ENCODE measurements around the gene SIPA1L2.

The SIPA1L2 gene

DNA sequence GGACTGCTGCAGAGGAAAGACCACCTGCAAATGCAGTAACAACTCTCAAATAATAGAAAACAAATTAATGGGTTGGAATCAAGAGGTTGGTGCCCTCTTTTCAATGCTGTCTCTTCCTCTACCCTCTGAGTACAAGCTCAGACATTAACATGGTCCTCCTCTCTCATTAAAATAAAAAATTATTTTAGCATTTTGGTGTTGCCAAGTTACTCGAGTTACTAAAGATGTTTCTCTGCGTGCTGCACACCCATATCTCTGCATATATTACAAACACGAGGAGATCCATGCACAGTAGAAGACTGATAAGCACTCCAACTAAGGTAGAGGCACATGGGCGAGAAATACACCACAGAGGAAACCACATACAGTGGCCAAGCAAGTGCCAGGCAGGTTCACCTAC lies 21.5 kb downstream of the SIPA1L2 start:
- TF ChIP-seq NFIC (IDR thresholded peaks at IDR 0.05) (no peak), YY1 (IDR thresholded peaks at IDR 0.05; ENCODE audit: low read depth) (no peak), FOXM1 (IDR thresholded peaks at IDR 0.05; ENCODE audit: borderline replicate concordance, low read depth) (no peak), CEBPB (IDR thresholded peaks at IDR 0.05) (no peak), RAD21 (IDR thresholded peaks at IDR 0.05; ENCODE audit: low read depth) (no peak), EGR1 (IDR thresholded peaks at IDR 0.05) (no peak), TAF1 (IDR thresholded peaks at IDR 0.05; ENCODE audit: low read depth) (no peak), TCF12 (IDR thresholded peaks at IDR 0.05; ENCODE audit: low read depth) (no peak), EP300 (IDR thresholded peaks at IDR 0.05; ENCODE audit: borderline replicate concordance) (no peak), CREB1 (IDR thresholded peaks at IDR 0.05; ENCODE audit: low read depth) (no peak), TEAD4 (IDR thresholded peaks at IDR 0.05) (no peak), ZBTB7A (IDR thresholded peaks at IDR 0.05; ENCODE audit: low read depth) (no peak)
- TF ChIP-seq, protein P1, sequence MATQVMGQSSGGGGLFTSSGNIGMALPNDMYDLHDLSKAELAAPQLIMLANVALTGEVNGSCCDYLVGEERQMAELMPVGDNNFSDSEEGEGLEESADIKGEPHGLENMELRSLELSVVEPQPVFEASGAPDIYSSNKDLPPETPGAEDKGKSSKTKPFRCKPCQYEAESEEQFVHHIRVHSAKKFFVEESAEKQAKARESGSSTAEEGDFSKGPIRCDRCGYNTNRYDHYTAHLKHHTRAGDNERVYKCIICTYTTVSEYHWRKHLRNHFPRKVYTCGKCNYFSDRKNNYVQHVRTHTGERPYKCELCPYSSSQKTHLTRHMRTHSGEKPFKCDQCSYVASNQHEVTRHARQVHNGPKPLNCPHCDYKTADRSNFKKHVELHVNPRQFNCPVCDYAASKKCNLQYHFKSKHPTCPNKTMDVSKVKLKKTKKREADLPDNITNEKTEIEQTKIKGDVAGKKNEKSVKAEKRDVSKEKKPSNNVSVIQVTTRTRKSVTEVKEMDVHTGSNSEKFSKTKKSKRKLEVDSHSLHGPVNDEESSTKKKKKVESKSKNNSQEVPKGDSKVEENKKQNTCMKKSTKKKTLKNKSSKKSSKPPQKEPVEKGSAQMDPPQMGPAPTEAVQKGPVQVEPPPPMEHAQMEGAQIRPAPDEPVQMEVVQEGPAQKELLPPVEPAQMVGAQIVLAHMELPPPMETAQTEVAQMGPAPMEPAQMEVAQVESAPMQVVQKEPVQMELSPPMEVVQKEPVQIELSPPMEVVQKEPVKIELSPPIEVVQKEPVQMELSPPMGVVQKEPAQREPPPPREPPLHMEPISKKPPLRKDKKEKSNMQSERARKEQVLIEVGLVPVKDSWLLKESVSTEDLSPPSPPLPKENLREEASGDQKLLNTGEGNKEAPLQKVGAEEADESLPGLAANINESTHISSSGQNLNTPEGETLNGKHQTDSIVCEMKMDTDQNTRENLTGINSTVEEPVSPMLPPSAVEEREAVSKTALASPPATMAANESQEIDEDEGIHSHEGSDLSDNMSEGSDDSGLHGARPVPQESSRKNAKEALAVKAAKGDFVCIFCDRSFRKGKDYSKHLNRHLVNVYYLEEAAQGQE (IDR thresholded peaks at IDR 0.05; ENCODE audit: low read depth): no peak
- TF ChIP-seq, protein P2, sequence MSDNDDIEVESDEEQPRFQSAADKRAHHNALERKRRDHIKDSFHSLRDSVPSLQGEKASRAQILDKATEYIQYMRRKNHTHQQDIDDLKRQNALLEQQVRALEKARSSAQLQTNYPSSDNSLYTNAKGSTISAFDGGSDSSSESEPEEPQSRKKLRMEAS (IDR thresholded peaks at IDR 0.05): no peak
- TF ChIP-seq, protein P3, sequence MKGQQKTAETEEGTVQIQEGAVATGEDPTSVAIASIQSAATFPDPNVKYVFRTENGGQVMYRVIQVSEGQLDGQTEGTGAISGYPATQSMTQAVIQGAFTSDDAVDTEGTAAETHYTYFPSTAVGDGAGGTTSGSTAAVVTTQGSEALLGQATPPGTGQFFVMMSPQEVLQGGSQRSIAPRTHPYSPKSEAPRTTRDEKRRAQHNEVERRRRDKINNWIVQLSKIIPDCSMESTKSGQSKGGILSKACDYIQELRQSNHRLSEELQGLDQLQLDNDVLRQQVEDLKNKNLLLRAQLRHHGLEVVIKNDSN (IDR thresholded peaks at IDR 0.05): no peak

DNA sequence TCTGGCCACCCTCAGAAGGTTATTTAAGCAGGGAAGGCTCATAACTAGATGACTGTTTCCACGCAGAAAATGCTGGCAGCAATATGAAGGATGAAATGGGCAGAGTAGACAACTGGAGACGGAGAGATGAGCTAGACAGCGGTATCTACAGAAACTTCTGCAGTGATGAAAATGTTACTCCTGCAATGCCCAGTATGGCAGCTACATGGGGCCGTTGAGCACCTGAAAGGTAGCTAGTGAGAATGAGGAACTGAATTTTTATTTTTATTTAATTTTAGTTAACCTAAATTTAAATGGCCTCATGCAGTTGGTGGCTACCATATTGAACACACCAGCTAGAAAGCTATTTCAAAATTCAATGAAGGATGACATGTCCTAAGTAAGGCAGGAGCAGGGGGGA lies 27.3 kb downstream of the SIPA1L2 start:
- TF ChIP-seq, protein P2 (IDR thresholded peaks at IDR 0.05): no peak

DNA sequence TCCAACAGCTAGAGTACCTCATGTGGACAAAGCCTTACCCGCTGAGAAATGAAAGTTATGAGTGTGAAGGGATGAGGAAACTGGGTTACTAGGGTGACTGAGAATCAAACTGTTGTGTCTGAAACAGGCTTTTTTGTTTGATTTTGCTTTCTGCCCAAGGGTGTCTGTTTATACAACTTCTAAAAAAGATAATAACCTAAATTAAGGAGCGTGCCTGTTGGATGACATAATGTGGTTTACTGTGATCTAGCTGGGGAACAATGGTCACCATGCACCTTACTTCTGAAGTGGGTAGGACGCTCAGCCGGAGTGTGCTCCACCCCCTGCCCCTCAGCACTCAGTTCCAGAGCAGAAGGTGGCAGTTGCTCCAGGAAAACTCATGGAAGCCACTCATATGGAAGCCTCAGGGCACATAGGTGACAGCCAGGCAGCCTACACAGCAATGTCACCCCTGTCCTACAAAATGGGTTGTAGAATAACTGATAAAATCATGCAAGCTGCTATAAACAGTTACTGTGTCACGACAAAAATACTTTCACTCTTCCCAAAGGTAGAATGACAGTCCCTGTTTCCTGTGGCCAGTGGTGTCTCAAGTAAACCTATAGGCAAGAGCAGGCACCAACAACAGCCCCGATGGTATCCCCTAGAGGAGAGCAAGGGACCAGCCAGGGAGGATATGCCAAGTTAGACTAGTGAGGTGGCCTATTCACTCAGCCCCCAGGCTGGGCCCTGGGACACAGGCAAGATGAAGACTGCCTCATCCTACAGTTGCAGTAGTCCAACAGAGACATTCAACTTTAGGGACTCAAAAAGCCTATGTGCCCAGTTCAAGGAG lies 29.3 kb downstream of the SIPA1L2 start:
- no peak for TF ChIP-seq FOXM1 (IDR thresholded peaks at IDR 0.05; ENCODE audit: borderline replicate concordance, low read depth)
- TF ChIP-seq TCF12 (IDR thresholded peaks at IDR 0.05; ENCODE audit: low read depth): no peak
- TF ChIP-seq TAF1 (IDR thresholded peaks at IDR 0.05; ENCODE audit: low read depth): no peak

DNA sequence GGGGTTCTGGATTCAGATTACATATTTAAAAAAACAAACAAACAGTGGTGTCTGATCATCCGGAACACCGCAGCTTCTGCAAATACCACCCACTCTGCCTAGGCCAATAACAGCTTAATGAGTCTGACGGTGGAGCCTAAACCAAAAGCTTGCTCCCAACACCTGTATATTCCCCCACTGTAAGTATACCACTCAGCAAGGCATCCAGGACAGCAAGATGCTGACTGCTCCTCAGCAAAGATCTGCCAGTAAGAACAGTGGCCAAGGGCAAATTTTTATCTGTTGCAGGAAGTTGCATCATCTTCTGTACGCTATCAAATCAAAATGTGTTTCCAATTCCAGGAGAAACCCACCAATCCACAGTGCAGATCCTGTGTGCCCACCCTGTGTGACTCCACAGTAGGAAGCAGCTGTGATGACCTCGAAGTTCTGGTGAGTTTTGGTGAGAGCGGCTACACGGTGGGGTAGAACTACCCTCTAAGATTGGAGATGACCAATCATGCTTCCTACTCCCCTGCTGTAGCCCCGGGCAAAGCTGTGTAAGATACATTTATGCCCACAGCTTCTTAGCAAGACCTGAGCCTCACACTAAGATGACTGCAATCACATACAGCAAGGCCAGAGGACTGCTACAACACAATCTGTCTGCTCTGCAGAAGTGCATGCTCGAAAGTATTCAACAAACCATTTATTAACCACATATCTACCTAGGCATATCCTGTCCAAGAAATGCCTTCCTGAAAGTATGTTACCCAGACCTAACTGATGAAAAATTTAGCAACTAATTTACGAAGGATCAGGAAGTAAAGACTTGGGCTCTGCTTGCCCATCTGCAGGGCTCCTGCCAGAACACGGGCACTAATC lies 30.5 kb downstream of the SIPA1L2 start:
- TF ChIP-seq RAD21 (IDR thresholded peaks at IDR 0.05; ENCODE audit: low read depth) (no peak), ZBTB7A (IDR thresholded peaks at IDR 0.05; ENCODE audit: low read depth) (no peak), FOXM1 (IDR thresholded peaks at IDR 0.05; ENCODE audit: borderline replicate concordance, low read depth) (no peak), TCF12 (IDR thresholded peaks at IDR 0.05; ENCODE audit: low read depth) (no peak), CEBPB (IDR thresholded peaks at IDR 0.05) (peak; percentile 50; the same call in 1 of the 2 replicates)

DNA sequence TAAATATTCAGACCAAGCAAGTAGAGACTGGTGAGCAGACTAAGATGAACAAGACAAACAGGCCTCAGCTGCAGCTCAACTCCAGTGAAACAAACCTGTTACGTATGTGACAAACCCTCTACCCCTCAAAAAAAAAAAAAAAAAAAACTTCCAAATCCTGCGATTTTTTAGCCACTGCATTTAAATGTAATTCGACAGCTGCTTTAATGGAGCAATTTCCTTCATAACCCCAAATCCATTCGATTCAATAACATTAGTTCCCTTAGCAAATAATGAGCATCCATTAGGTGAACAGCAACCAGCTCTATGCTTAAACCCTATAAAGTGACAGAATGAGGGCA lies 31.1 kb downstream of the SIPA1L2 start:
- TF ChIP-seq, protein P3 (IDR thresholded peaks at IDR 0.05): no peak
- TF ChIP-seq NFIC (IDR thresholded peaks at IDR 0.05) (no peak), TAF1 (IDR thresholded peaks at IDR 0.05; ENCODE audit: low read depth) (no peak), ZBTB7A (IDR thresholded peaks at IDR 0.05; ENCODE audit: low read depth) (no peak)

DNA sequence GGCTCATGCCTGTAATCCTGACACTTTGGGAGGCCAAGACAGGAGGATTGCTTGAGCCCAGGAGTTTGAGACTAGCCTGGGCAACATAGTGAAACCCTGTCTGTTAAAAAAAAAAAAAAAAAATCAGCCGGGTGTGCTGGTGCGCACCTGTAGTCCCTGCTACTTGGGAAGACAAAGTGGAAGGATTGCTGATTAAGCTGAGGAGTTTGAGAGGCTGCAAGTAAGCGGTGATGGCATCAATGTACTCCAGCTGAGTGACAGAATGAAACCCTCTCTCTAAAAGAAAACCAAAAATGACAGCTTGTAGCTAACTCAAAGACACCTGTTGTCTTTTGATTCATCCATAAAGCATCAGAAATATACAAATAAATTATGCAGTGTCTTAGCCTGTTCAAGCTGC lies 31.8 kb downstream of the SIPA1L2 start:
- TF ChIP-seq CREB1 (IDR thresholded peaks at IDR 0.05; ENCODE audit: low read depth) (no peak), YY1 (IDR thresholded peaks at IDR 0.05; ENCODE audit: low read depth) (no peak), EP300 (IDR thresholded peaks at IDR 0.05; ENCODE audit: borderline replicate concordance) (no peak), NFIC (IDR thresholded peaks at IDR 0.05) (no peak), EGR1 (IDR thresholded peaks at IDR 0.05) (no peak), ZBTB7A (IDR thresholded peaks at IDR 0.05; ENCODE audit: low read depth) (no peak), RAD21 (IDR thresholded peaks at IDR 0.05; ENCODE audit: low read depth) (no peak), CEBPB (IDR thresholded peaks at IDR 0.05) (no peak), TCF12 (IDR thresholded peaks at IDR 0.05; ENCODE audit: low read depth) (no peak), FOXM1 (IDR thresholded peaks at IDR 0.05; ENCODE audit: borderline replicate concordance, low read depth) (no peak), TAF1 (IDR thresholded peaks at IDR 0.05; ENCODE audit: low read depth) (no peak), TEAD4 (IDR thresholded peaks at IDR 0.05) (no peak)
- TF ChIP-seq, protein P2 (IDR thresholded peaks at IDR 0.05): no peak
- TF ChIP-seq, protein P3 (IDR thresholded peaks at IDR 0.05): no peak
- TF ChIP-seq, protein P1 (IDR thresholded peaks at IDR 0.05; ENCODE audit: low read depth): no peak
